Measurements from ENCODE around the gene ITGB4. TPM values are rescaled to one million over a fixed set of nuclear protein-coding genes. Genes with fewer than 3 reads are reported as not detected.
"Not testable (repeated sequence)": the region's sequence is repeated elsewhere in the genome, so short reads cannot be mapped to it uniquely, and the experiment has no call there.

Gene ITGB4
- polyA plus RNA-seq, 1 donor = 4.6 TPM

DNA sequence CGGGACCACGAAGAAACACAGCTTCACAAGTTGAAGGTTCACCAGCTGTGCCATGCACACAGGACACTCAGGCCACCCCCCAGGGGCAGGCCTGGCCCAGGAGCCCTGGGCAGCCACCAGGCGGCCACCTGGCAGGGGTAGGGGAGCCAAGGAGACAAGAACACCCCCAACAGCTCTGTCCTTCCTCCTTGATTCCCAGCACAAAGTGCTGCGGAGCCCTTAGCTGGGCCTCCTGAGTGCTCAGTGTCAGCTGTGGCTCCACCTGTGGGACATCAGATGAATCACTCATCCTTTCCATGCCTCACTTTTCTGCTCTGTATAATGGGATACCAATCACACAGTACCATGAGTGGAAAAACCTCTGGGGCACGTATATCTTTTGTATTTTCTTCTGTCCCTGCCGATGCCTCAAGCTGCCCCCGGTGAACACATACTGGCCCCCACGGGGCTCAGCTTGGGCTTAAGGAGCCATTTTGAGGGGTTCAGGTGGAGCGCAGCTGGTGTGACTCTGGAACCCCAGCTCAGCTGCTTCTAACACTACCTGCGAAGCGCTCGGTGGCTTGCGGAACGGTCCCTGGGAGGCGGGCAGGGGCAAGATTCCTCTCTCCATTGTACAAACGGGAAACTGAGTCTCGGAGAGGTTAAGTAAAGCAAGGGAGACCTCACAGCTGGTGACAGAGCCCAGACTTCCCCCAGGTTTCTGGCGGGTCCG, 31.7 kb downstream of the ITGB4 start:
- DNase-seq (ENCODE audit: low read depth) = no peak

DNA sequence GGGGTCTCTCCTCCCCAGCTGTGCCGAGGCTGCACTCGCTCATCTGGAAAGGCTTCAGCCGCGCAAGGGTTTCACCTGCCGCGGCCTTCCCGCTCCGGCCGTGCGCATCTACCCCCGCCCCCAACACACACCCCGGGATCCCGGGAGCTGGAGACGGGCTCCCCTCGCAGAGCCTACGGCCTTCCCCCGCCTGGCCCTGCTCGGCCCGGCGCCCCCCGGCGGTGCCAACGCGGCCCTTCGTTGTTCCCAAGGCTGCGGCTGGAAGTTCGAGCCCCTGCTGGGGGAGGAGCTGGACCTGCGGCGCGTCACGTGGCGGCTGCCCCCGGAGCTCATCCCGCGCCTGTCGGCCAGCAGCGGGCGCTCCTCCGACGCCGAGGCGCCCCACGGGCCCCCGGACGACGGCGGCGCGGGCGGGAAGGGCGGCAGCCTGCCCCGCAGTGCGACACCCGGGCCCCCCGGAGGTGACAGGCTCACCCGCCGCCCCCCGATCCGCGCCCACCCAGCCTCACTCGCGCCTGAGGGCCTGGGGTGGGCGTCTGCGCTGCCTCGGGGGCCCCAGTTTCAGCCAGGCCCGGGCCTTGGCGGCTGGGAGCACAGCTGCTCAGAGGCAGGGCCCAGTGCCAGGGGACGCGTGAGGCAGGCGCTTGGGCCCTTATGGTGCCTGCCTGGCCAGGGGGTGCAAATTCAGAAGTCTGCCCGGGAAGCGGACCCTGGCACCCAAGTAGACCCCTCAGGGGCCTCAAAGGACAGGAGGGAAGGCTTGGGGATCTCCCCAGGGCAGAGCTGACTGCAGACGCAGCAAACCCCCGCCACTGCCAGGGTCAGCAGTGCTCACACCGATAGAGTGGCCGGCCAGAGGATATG, 32.5 kb downstream of the ITGB4 start:
- no peak for DNase-seq (ENCODE audit: low read depth)

DNA sequence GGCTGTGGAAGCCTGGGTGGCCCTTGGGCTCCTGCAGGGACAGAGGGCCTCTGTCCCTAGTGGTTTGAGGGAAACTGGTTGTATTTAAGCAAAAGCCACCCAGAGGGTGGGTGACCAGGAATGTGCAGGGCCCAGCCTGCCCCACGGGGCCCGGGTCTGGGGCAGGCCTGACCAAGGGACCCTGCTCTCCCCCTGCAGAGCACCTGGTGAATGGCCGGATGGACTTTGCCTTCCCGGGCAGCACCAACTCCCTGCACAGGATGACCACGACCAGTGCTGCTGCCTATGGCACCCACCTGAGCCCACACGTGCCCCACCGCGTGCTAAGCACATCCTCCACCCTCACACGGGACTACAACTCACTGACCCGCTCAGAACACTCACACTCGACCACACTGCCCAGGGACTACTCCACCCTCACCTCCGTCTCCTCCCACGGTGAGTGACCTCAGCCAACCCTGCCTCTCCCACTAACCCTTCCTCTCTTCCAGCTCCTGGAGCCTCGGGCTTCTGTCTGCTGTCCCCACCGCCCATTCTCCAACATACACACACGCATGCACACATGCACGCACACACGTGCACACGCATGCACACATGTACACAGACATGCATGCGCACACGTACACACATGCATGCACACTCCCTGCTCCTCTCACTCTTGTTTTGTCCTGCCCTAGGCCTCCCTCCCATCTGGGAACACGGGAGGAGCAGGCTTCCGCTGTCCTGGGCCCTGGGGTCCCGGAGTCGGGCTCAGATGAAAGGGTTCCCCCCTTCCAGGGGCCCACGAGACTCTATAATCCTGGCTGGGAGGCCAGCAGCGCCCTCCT, 33.3 kb downstream of the ITGB4 start:
- no peak for DNase-seq (ENCODE audit: low read depth)

DNA sequence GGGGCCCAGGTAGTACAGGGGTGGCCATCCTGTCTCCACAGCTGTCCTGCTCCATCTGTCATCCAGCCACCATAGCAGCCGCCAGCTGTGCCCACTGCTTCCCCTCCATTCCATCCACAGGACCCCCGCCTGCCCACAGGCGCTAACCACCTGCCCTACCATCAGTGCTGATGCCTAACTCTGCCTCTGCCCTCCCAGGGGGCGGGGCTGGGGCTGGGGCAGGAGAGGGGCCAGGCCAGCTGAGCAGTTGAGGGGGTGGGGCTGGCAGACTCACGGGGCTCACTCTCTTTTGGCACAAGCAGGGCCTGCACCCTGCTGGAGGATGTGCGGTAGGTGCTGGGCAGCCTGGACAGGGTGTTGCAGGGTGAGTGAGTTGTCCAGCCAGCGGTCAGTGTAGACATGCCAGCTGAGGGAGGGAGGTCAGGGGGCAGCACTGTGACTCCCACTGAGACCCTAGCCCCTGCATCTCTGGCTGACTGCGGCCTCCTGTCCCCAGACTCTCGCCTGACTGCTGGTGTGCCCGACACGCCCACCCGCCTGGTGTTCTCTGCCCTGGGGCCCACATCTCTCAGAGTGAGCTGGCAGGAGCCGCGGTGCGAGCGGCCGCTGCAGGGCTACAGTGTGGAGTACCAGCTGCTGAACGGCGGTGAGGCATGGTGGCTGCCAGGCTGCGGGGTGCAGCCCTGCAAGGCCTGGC, 34.1 kb downstream of the ITGB4 start:
- DNase-seq (ENCODE audit: low read depth) = no peak

DNA sequence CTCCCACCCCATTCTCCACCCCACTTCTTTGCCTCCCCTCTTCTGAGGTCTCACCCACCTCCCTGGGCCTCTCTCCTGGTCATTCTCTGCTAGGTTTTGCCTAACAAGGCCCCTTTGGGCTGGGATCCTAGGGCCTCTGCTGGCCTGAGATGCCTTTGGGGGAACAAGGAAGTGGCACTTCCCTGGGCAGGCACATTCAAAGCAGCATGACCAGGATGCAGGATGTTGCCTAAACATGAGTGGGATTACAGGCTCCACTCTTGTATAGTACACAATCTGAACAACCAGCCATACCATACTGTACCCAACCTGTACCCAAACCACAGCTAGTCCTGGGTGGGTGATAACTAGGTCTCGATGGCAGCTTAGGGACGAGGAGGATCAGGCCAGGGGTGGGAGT, 34.7 kb downstream of the ITGB4 start:
- DNase-seq (ENCODE audit: low read depth) = no peak

DNA sequence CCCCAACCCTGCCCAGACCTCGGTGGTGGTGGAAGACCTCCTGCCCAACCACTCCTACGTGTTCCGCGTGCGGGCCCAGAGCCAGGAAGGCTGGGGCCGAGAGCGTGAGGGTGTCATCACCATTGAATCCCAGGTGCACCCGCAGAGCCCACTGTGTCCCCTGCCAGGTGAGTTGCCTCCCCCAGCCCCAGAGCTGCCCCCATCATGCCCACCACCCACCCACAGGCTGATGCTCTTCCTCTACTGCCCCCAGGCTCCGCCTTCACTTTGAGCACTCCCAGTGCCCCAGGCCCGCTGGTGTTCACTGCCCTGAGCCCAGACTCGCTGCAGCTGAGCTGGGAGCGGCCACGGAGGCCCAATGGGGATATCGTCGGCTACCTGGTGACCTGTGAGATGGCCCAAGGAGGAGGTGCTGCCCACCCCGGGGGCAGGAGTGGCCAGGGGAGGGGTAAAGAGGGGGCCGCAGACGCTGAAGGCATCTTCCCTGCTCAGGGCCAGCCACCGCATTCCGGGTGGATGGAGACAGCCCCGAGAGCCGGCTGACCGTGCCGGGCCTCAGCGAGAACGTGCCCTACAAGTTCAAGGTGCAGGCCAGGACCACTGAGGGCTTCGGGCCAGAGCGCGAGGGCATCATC, 35.3 kb downstream of the ITGB4 start:
- DNase-seq (ENCODE audit: low read depth) = no peak

DNA sequence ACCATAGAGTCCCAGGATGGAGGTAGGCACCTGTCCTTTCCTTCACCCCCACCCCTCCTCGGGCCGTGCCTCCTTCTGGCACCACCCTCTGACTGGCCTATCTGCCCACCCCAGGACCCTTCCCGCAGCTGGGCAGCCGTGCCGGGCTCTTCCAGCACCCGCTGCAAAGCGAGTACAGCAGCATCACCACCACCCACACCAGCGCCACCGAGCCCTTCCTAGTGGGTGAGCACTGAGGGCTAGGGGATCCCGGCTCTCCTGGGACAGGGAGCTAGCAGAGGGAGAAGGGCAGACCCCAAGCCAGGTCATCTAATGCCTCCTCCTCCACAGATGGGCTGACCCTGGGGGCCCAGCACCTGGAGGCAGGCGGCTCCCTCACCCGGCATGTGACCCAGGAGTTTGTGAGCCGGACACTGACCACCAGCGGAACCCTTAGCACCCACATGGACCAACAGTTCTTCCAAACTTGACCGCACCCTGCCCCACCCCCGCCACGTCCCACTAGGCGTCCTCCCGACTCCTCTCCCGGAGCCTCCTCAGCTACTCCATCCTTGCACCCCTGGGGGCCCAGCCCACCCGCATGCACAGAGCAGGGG, 35.9 kb downstream of the ITGB4 start:
- DNase-seq (ENCODE audit: low read depth) = no peak

DNA sequence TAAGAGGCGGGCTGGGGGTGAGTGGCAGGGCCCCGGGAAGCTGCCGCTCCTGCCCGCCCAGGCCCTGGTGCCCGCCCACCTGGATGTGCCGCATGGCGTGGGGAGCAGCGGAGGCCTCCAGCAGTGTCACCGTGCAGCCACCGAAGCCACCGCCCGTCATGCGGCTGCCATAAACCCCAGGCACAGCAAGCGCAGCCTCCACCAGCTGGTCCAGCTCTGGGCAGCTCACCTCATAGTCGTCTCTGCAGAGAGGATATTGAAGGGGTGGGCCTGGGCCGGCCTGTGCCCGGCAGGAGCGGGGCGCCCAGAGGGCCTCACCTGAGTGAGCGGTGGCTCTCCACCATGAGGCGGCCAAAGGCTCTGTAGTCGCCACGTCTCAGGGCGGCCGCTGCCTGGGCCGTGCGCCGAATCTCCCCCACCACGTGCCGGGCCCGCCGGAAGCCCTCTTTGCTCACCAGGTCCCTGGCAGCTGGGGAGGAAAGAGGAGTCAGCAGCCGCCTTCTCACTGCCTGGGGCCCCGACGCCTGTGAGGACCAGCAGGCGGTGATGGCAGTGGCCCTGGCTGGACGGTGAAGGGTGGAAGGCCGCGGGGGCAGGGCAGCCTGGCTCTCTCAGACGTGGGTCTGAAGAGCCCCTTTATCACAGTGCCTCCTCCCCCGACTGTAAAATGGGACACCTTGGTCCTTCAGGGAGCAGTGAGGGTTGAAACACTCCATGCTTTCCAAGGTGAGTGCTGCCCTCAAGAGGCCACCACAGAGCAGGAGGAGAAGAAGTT, 37.1 kb downstream of the ITGB4 start:
- no peak for DNase-seq (ENCODE audit: low read depth)

DNA sequence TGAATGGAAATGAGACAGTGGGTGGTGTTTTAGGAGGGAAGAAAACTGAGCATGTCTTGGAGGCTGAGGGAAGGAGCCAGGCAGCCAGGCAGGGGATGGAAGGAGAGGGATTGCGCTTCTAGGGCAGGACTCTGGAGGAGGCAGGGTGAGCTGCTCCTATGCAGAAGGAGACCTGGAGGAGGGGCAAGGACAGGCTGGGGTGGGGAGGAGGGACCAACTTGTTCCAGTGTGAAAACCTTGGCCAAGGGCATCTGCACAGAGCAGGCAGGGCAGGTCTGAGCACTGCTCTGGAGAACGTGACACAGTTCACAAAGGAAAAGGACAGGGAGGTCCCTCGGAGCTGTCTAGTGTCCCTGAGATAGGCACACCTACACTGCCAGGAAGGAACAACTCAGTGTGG, 38.2 kb downstream of the ITGB4 start:
- DNase-seq (ENCODE audit: low read depth) = no peak

DNA sequence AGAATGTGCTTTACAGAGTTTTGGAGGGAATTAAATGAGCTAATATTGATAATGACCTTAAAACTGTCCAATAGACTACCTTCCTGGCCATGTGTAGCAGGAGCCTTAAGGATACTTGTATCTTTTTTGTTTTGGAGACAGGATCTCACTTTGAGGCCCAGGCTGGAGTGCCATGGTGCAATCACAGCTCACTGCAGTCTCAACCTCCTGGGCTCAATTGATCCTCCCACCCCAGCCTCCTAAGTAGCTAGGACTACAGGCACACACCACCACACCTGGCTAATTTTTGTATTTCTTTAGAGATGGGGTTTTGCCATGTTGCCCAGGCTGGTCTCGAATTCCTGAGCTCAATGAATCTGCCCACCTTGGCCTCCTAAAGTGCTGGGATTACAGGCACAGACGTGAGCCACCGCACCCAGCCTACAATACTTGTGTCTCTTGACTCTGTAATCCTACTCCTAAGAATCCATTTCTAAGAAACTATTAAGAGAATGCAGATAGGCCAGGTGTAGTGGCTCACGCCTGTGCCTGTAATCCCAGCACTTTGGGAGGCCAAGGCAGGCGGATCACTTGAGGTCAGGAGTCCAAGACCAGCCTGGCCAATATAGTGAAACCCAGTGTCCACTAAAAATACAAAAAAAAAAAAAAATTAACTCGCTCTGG, 38.9 kb downstream of the ITGB4 start:
- not testable (repeated sequence) for DNase-seq (ENCODE audit: low read depth)

DNA sequence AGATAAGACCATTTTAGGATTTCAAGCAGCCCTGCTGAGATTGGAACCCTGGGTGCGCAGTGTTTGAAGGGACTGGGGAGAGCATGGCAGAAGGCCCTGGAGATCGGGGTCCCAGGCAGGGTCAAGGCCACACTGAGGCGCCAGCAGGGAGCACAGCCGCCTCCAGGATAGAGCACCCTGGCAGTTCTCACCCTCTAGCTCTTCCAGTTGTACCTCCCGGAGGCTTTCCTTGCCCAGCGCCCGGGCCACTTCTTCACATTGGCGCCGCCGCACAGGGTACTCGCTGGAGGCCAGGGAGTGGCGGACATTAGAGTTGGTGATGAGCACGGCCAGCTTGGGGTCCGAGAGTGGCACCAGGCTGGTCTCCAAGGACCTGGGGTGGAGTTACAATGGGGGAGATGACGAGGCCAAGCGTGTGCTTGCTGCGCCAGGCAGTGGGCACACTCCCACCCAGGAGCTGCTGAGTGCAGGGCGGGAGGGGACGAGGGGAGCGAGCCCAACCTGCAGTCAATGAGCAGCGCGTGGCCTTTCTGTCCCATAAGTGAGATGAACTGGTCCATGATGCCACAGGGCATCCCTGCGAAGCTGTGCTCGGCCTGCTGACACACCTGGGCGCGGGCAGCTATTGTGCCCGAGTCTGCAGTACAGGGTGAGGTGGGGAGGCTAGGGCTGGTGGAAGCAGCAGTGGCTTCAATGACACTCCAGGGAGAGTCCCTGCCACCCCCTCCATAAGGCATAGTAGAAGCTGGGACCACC, 41.4 kb downstream of the ITGB4 start:
- no peak for DNase-seq (ENCODE audit: low read depth)

DNA sequence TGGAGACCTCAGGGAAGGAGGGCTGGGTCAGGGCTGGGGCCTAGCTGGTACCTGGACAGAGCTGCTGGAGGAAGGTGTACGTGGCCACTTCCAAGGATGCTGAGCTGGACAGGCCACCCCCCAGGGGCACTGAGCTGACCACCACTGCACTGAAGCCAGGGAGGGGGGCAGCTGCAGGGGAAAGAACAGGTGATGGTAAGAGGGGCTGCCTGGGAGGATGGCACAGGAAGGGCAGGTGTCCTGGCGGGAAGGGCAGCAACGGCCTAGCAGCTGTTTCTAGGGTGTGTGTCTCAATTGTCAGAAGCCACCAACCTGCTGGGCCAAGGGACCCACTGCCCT, 42.0 kb downstream of the ITGB4 start:
- DNase-seq (ENCODE audit: low read depth) = no peak

DNA sequence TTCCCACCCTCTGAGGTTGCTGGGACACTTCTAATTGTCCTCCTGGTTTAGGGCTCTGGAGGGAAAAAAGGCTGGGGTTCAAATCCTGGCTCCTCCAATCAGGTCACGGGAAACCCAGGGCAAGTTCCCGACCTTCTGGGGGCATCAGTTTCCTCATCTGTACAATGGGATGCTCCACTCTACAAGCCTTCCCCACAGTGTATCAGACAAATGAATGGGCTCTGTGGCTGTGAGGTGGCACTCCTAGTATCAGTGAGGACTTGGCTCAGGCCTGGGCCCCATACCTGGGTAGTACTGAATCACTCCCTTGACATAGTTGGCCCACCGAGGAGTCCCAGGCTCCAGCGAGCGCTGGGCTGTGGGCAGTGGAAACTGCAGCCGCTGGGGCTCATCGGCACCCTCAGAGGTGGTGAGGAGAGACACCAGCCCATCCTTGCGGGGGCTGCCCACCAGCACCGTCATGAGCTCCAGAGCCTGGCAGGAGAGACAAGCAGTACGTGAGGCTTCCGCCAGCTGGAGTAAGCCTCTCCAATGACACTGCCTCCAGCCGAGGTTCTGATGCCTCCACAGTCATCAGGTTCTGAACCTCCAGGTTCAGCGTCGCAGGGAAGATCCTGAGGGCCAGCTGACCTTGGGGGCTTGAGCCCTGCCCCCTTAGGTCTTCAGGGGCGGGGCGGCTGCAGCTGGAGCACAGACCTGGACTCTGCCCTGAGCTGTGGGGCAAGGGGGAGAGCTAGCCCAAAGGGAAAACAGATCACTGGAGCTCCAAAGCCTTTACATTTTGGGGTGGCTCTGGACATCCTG, 42.6 kb downstream of the ITGB4 start:
- no peak for DNase-seq (ENCODE audit: low read depth)

DNA sequence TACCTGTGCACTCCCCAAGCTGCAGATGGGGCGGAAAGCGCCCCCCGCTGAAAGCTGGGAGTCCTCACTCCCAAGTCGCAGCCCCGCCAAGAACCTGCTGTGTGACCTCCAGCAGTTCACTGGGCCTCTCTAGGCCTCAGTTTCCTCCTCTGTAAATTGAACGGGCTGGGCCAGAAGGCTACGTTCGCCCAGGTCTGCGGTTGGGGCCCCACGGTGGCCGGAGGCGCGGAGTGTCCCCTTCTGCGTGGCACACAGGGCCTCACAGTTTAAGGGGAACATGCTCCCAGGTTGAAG, 43.1 kb downstream of the ITGB4 start:
- DNase-seq (ENCODE audit: low read depth) = no peak

DNA sequence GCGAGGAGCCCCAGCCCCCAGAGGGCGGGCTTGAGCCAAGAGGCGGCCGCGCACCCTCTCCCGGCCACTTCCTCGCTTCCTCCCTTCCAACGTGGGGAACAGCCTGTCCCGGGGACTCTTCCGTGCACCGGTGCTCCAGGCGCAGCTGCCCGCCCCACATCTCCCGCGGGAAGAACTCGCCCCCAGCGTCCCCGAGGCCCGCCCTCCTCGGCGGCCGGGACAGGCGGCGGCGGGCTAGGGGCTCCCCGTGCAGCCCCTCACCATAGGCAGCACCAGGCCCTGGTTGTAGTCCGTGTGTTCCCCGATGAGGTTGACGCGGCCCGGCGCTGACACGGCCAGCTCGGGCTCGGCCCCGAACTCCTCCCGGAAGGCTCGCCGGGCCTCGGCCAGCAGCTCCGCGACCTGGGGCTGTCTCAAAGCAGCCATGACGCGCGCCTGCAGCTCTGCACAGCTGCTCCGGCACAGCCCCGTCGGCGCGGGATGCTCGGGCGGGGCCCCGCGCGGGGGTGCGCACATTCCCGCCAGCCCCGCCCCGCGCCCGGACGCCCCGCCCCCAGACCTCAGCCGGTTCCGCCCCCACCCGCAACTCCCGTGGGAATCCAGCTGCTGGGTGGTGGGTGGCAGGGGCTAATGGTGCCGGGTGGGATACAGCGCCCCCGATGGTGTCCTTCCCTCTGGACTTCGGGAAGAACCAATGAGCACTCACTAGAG, 43.6 kb downstream of the ITGB4 start, which contains the start of gene GALK1:
Gene GALK1, minus strand, starts transcription at position 482 of the 711 bp plus-strand sequence. Its CDS starts 56 bp downstream, at position 426.
- no peak for DNase-seq (ENCODE audit: low read depth)

DNA sequence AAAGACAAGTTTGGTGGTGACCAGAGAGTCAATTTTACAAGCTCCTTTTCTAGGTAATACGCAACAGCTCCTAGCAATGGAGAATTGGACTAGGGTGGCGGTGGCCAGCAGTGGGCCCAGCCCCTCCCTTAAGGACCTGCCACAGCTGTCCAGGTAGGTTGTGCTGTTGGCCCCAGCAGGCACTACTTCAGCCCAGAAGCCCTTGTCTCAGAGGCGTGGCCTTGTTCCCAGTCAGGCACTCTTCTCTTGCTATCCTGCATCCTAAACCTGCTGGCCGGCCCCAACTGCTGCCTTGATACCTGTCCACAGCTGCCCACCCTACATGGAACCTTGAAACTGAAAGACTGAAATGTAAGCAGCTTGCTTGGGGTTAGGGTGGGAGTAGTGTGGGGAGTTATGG, 44.7 kb downstream of the ITGB4 start:
- no peak for DNase-seq (ENCODE audit: low read depth)

DNA sequence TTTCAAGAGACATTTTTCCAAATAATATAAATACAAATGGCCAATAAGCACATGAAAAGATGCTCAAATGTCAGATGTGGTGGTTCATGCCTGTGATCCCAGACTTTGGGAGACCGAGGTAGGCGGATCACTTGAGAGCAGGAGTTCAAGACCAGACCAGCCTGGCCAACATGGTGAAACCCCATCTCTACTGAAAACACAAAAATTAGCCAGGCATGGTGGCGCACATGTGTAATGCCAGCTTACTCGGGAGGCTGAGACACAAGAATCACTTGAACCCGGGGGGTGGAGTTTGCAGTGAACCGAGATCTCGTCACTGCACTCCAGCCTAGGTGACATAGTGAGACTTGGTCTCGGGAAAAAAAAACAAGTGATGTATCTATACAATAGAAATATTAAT, 46.6 kb downstream of the ITGB4 start:
- no peak for DNase-seq (ENCODE audit: low read depth)

Data from forelimb muscle (tissue), 1 donor.